NCI-H128 (cell line): Measurements from ENCODE around the gene CIAPIN1.
A peak's percentile ranks its signal among the peaks of the same experiment; 100 is the strongest.

ENCODE experiments used
- DNase-seq: peaks from one replicate; lab custom pipeline; 2025; ENCODE audit not compliant: unreplicated experiment; lab: John Stamatoyannopoulos, UW

The CIAPIN1 gene

GRCh38 chr16:57476546-57477410, 29.6 kb upstream of the CIAPIN1 start:
- no peak for DNase-seq

DNA sequence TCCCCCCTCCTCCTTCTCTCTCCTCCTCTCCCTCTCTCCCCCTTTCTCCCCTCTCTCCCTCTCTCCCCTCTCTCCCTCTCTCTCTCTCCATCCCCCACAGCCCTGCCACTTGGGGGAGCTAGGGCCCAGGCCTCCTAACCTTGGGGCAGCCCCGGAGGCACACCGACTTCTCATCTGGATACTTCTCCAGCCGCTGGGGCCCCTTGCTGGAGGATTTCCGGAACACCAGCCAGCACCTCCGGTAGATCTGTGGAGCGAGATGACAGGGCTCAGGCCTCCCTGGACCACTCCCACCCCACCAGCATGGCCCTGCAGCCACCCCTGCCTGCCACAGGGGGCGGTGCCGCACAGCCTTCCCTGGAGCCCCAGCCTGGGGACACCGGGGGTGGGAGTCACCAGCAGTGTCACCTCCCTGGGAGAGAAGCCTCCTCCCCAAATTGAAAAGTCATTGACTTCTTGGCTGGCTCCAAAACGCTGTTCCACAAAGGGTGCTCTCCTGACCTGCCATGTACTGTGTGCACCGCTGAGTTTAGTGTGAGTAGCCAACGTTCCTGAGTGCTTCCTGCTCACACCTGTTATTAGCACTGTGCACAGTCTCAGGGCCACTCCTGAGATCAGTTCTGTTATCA, 28.6 kb upstream of the CIAPIN1 start:
- DNase-seq: no peak

- DNase-seq: no peak
These were observed 27.8 kb upstream of the CIAPIN1 start for GRCh38 chr16:57474671-57475661.

DNA sequence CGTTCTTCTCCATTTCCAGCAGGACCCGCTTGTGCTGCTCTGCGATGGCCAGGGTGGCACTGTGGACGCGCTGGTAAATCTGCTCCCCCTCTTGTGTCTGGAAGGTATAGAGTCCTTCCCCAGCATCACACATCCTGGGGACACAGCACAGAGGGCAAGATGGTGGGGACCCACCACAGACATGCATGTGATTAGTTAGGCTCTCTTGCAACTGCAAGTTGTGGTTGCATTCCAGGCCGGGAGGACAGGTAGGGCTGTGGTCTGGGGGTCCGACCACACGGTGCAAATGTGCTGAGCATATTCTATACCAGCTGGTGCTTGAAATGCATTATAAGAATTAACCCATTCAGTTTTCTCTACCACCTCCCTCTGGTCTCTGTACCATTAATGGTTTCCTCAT, 26.7 kb upstream of the CIAPIN1 start:
- DNase-seq: no peak

GRCh38 chr16:57473176-57473840, 26.1 kb upstream of the CIAPIN1 start:
- DNase-seq: no peak

DNA sequence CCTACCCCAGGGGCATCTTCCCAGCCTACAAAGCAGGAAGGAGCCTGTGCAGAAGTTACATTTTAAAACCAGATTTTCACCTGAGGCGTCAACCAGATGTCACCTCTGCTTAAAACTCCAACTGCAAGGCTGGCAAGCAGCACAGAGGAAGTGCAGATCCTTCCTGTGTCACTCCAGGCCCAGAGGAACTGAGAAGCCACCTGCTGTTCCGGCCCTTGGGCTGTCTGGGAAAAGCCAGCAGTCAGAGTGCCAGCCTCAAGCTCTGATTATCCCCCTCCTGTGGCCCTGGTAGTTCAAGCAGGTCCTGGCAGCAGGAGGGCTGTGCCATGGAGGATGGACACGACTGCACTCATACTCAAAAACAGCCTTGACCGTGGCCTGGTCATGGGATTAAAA, 25.5 kb upstream of the CIAPIN1 start:
- DNase-seq: no peak

GRCh38 chr16:57471852-57472664, 24.9 kb upstream of the CIAPIN1 start:
- no peak for DNase-seq

GRCh38 chr16:57471209-57471608, 24.0 kb upstream of the CIAPIN1 start:
- DNase-seq: no peak

- no peak for DNase-seq
These were observed 23.5 kb upstream of the CIAPIN1 start for GRCh38 chr16:57470711-57471110.

DNA sequence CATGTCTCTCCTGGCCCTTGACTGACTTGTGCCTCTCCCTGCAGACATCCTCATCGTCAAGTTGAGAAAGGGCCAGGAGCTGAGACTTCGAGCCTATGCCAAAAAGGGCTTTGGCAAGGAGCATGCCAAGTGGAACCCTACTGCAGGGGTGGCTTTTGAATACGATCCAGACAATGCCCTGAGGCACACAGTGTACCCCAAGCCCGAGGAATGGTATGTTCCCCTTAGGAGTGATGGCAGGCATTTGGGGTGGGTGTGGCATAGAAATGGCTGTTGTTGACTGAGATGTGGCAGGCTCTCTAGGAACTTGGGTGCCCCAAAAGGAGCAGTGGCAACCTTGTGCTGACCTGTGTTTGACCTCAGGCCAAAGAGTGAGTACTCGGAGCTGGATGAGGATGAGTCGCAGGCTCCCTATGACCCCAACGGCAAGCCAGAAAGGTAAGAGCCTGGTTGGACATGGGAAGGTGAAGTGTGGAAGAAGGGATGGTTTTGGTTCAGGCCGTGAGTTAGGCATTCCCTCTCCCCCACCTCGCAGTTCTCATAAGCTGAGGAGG, 22.8 kb upstream of the CIAPIN1 start:
- no peak for DNase-seq

DNA sequence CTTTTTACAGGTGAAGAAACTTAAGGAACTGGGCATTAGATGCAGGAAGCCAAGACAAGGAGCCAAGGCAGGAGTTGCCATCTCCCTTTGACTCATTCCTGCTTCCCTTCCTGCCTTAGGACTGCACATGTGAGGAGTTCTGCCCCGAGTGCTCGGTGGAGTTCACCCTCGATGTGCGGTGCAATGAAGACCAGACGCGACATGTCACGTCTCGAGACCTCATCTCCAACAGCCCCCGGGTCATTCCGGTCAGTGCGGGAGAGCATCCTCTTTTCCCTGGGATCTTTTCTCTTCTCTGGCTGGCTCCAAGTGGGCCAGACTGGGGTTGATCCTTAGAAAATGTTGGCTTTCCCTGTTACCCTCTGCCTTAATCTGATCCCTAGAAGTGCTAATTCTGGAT, 21.9 kb upstream of the CIAPIN1 start:
- DNase-seq: no peak

DNA sequence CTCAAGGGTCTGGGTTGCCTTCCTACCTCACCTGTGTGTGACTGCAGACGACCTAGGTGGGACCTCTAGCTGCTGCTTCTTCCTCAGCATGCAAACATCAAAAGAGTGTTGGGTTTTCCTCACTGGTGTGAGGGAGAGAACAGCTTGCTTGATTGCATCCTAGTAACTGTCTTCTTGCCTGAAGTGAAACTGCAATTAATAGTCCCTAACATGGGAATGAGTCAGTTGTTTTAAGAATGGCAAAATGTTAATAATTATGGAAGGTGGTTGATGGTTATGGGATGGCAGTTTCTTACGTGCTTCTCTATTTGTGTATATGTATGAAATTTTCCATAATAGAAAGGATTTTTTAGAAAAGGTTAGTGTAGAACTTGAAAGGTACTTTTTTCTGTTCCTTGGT, 21.2 kb upstream of the CIAPIN1 start:
- DNase-seq: no peak

GRCh38 chr16:57464523-57464922, 17.3 kb upstream of the CIAPIN1 start:
- no peak for DNase-seq

DNA sequence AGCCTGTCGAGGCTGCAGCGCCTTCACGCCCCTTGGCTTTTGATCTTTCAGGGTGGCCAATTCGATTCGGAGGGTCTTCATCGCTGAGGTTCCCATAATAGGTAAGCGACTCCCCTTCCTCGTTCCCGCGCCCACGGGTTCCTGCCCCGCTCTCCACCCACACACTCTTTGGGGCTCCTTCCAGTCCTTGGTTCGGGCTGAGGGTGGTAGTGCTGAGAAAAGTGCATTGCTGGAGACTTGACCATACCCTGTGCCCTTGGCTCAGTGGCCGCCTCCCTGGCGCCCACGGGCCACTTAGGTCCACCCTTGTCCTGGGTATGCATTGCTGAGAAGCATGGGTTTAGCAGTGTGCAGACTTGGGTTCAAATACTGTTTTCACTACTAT, 15.8 kb upstream of the CIAPIN1 start:
- DNase-seq: no peak

GRCh38 chr16:57462209-57462977, 15.2 kb upstream of the CIAPIN1 start, which contains the start of gene POLR2C:
TSS of gene POLR2C (plus strand) at chr16:57462679. CDS start at chr16:57462725, 46 bp downstream.
- peak; percentile 60 for DNase-seq

DNA sequence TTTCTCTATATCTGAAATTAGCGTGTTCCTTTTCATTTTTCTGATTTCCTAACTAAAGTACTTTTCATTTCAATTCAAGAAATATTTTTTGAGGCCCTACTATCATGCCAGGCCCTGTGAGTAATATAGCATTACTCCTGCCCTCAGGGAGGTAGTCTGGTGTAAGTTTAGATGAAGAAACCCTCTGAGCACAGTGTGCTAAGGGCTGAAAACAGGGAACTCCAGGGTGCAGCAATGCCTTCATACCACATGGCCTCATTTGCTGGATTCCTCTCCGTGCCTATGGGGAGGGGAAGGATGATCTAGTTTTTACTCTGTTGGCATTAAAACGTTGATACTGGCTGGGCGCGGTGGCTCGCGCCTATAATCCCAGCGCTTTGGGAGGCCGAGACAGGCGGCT, 4.8 kb upstream of the CIAPIN1 start:
- DNase-seq: no peak

- no peak for DNase-seq
These were observed 527 bp downstream of the CIAPIN1 start for GRCh38 chr16:57446531-57447185.

- no peak for DNase-seq
These were observed 1.7 kb downstream of the CIAPIN1 start for GRCh38 chr16:57445510-57445909.
